ENCODE results near the gene ROR2.

ROR2 gene

GRCh38 chr9:91516777-91517176 lies 433.3 kb downstream of the ROR2 start:
- DNase-seq (ENCODE audit: low spot score), result no peak
- Histone ChIP-seq H3K4me3 (no peak overlapping the region), H3K27ac (no peak overlapping the region)
- no peak for TF ChIP-seq CTCF (IDR thresholded peaks at IDR 0.05)

- H3K4me3 ChIP-seq, result no peak overlapping the region
- DNase-seq (ENCODE audit: low spot score), result no peak
- no peak for TF ChIP-seq CTCF (IDR thresholded peaks at IDR 0.05)
- H3K27ac ChIP-seq, result no peak overlapping the region
Measured at GRCh38 chr9:91516081-91516480, 433.9 kb downstream of the ROR2 start.

GRCh38 chr9:91515074-91515687 lies 434.8 kb downstream of the ROR2 start:
- H3K4me3 ChIP-seq, result peak overlapping the region; percentile 54
- DNase-seq (ENCODE audit: low spot score), result no peak
- H3K27ac ChIP-seq, result no peak overlapping the region
- TF ChIP-seq CTCF (IDR thresholded peaks at IDR 0.05), result no peak

Measured in coronary artery (tissue), 2 donors.